PC-9 (cell line): ENCODE data around the gene PPP2R2B. TPM values are rescaled to one million over a fixed set of nuclear protein-coding genes. Genes with fewer than 3 reads are reported as not detected.

Source experiments
- BruUV-seq: library from RNA; stranded (reverse); fragments of 400-500 nt; replicated peaks from 2 replicates; lab custom pipeline; 2021; lab: Mats Ljungman, UMichigan
- CTCF ChIA-PET: fragments of 300-600 bp; sonication (Branson Sonifier 250); formaldehyde crosslinking; loops from one replicate; lab custom pipeline; 2022; ENCODE audit warnings: antibody characterized with exemption; lab: Charles Lee
- POLR2A ChIA-PET: fragments of 300-600 bp; sonication (Branson Sonifier 250); formaldehyde crosslinking; loops from one replicate; lab custom pipeline; 2022; ENCODE audit warnings: antibody characterized with exemption; ENCODE audit not compliant: unreplicated experiment; lab: Charles Lee
- DNase-seq, 2 experiments: peaks; one replicate each; pipeline versions ENCODE4 v3.0.0 to v3.0.0-alpha.2; 2015 to 2022; ENCODE audit warnings: mixed read lengths in 1 of 2
- H2AFZ ChIP-seq: fragments of 200-600 bp; sonication (generic); 2 replicates; pipeline ENCODE4 v1.8.1; 2017; ENCODE audit warnings: antibody characterized with exemption
- H3F3A ChIP-seq: fragments of 200-600 bp; sonication (generic); 2 replicates; pipeline ENCODE4 v1.8.1; 2017; ENCODE audit warnings: antibody characterized with exemption, mild to moderate bottlenecking, low read depth; ENCODE audit not compliant: insufficient read depth
- H3K27ac ChIP-seq: fragments of 200-600 bp; sonication (generic); 2 replicates; pipeline ENCODE4 v1.6.1; 2016; ENCODE audit warnings: mixed run types
- H3K27me3 ChIP-seq: fragments of 200-600 bp; sonication (generic); 2 replicates; pipeline ENCODE4 v1.6.1; 2016; ENCODE audit warnings: low read depth, mixed run types; ENCODE audit not compliant: insufficient read depth
- H3K36me3 ChIP-seq: fragments of 200-600 bp; sonication (generic); 2 replicates; pipeline ENCODE4 v1.6.1; 2016; ENCODE audit warnings: low read depth, mixed run types
- H3K4me1 ChIP-seq: fragments of 200-600 bp; sonication (generic); replicated peaks from 2 replicates; pipeline ENCODE4 v1.6.1; 2016; ENCODE audit warnings: mixed run types; ENCODE audit not compliant: insufficient read depth
- H3K4me2 ChIP-seq: fragments of 200-600 bp; sonication (generic); 2 replicates; pipeline ENCODE4 v1.6.1; 2017; ENCODE audit warnings: mixed run types
- H3K4me3 ChIP-seq: fragments of 200-600 bp; sonication (generic); 2 replicates; pipeline ENCODE4 v1.6.1; 2016; ENCODE audit warnings: mixed run types
- H3K79me2 ChIP-seq: fragments of 200-600 bp; sonication (generic); 2 replicates; pipeline ENCODE4 v1.6.1; 2017; ENCODE audit warnings: low read depth, mixed run types
- H3K9me2 ChIP-seq: fragments of 200-600 bp; sonication (generic); 2 replicates; pipeline ENCODE4 v1.8.1; 2017; ENCODE audit warnings: mild to moderate bottlenecking; ENCODE audit not compliant: insufficient read depth
- H3K9me3 ChIP-seq: fragments of 200-600 bp; sonication (generic); 2 replicates; pipeline ENCODE4 v1.8.1; 2016; ENCODE audit warnings: low read depth; ENCODE audit not compliant: insufficient read depth
- H4K20me1 ChIP-seq: fragments of 200-600 bp; sonication (generic); 2 replicates; pipeline ENCODE4 v1.8.1; 2017; ENCODE audit not compliant: insufficient read depth
- CTCF ChIP-seq: fragments of 200-600 bp; sonication (generic); conservative IDR thresholded peaks from 2 replicates; pipeline ENCODE4 v1.6.1; 2017; ENCODE audit warnings: mixed run types, antibody characterized with exemption, mild to moderate bottlenecking, moderate library complexity
- EZH2 ChIP-seq: fragments of 200-600 bp; sonication (generic); IDR thresholded peaks from 2 replicates; pipeline ENCODE4 v1.8.0; 2017; ENCODE audit warnings: antibody characterized with exemption, low read depth
- intact Hi-C: fragments of 100-400 bp; cut with micrococcal nuclease; formaldehyde crosslinking; loops from one replicate; pipeline ENCODE4 v1.10.0; 2022; ENCODE audit not compliant: unreplicated experiment
- total RNA-seq: library from RNA; stranded (reverse); gene quantifications from 2 replicates; pipeline ENCODE4 v1.2.3, GENCODE V29; 2021

Gene PPP2R2B
- total RNA-seq, 1 experiment from 2014 or later = not detected

- no peak overlapping the region for H3K4me2 ChIP-seq
- intact Hi-C loops = no loop called here
- no peak overlapping the region for H2AFZ ChIP-seq
- no peak for TF ChIP-seq CTCF
- H3K79me2 ChIP-seq = no peaks in the 10 kb centered on the region
- H3K36me3 ChIP-seq = no peaks in the 10 kb centered on the region
- H3K4me1 ChIP-seq = no peaks in the 10 kb centered on the region
- H3K27ac ChIP-seq = no peak overlapping the region
- H3K4me3 ChIP-seq = no peak overlapping the region
- H3K27me3 ChIP-seq = no peaks in the 10 kb centered on the region
- no peaks in the 10 kb centered on the region for H4K20me1 ChIP-seq
- DNase-seq = no peak
- no peaks in the 10 kb centered on the region for H3K9me2 ChIP-seq
- no peaks in the 10 kb centered on the region for H3K9me3 ChIP-seq
- BruUV-seq = no TSS peak
- ChIA-PET POLR2A (no interaction called here), CTCF (no interaction called here)
- no peaks in the 10 kb centered on the region for H3F3A ChIP-seq
Measured at GRCh38 chr5:146848133-146848532, 30.4 kb downstream of the PPP2R2B start.

GRCh38 chr5:146840016-146840415, 38.5 kb downstream of the PPP2R2B start:
- BruUV-seq = no TSS peak
- Histone ChIP-seq H3K4me2 (no peak overlapping the region), H3K36me3 (no peaks in the 10 kb centered on the region), H3K27ac (no peak overlapping the region), H3K9me2 (no peaks in the 10 kb centered on the region), H3K4me3 (no peak overlapping the region), H3F3A (no peaks in the 10 kb centered on the region), H2AFZ (no peak overlapping the region), H3K79me2 (no peaks in the 10 kb centered on the region), H3K27me3 (no peaks in the 10 kb centered on the region), H3K4me1 (no peaks in the 10 kb centered on the region), H3K9me3 (no peaks in the 10 kb centered on the region), H4K20me1 (no peaks in the 10 kb centered on the region)
- POLR2A ChIA-PET = no interaction called here
- intact Hi-C loops = no loop called here
- TF ChIP-seq EZH2 (no peak), CTCF (no peak)
- CTCF ChIA-PET = no interaction called here
- DNase-seq = no peak

- TF ChIP-seq CTCF = no peak
- no peak overlapping the region for H3K27ac ChIP-seq
- CTCF ChIA-PET = no interaction called here
- no peak for DNase-seq
- intact Hi-C loops = no loop called here
- no peaks in the 10 kb centered on the region for H3K27me3 ChIP-seq
- no peaks in the 10 kb centered on the region for H3K9me3 ChIP-seq
- no peak overlapping the region for H2AFZ ChIP-seq
- no peaks in the 10 kb centered on the region for H3K79me2 ChIP-seq
- H3K9me2 ChIP-seq = no peaks in the 10 kb centered on the region
- no TSS peak for BruUV-seq
- no peaks in the 10 kb centered on the region for H3K36me3 ChIP-seq
- POLR2A ChIA-PET = no interaction called here
- H3K4me3 ChIP-seq = no peak overlapping the region
- no peaks in the 10 kb centered on the region for H3K4me1 ChIP-seq
- H4K20me1 ChIP-seq = no peaks in the 10 kb centered on the region
- H3F3A ChIP-seq = no peaks in the 10 kb centered on the region
- H3K4me2 ChIP-seq = no peak overlapping the region
Measured at GRCh38 chr5:146836226-146836842, 42.2 kb downstream of the PPP2R2B start.
